Brain pericyte (primary cell): ENCODE data around the gene COMMD3.
A peak's percentile ranks its signal among the peaks of the same experiment; 100 is the strongest.
"Not testable (repeated sequence)": the region's sequence is repeated elsewhere in the genome, so short reads cannot be mapped to it uniquely, and the experiment has no call there.

Experiments used
- DNase-seq: peaks from one replicate; pipeline ENCODE4 v3.0.0-alpha.2; 2012; ENCODE audit warnings: low read depth, low spot score

Gene COMMD3

DNA sequence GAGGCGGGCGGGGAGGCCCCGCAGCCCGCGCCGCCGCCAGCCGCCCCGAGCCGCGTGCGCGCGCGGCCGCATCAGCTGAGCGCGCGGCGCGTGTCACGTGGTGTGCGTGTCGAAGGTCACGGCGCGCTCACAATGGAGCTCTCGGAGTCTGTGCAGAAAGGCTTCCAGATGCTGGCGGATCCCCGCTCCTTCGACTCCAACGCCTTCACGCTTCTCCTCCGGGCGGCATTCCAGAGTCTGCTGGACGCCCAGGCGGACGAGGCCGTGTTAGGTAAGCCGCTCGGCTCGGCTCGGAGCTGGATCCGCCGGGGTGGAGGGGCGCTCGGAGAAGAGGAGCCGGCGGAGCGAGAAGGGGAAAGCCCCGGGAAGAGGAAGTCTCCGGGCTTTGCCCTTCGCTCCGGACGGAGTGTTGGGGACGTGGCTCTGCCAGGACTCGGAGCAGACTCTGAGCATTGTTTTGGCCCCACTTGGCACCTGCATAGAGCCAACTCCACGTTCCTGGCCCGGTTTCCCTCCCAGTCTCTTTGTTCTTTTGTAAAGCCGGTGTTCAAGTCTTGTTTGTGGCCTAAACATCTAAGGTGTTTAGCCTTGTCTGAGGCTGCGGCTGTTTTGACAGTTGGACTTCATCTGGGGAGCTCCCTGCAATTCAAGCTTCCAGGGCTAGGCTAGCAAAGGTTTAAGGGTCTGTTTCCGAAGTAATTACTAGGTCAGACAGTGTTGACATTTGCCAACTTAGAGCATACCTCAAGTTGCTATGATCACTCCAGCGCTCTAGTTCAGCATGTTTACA is at the start of gene COMMD3:
TSS of gene COMMD3 (plus strand) at position 103 of the 790 bp plus-strand sequence. CDS start at position 133, 30 bp downstream.
- DNase-seq = peak; percentile 70

DNA sequence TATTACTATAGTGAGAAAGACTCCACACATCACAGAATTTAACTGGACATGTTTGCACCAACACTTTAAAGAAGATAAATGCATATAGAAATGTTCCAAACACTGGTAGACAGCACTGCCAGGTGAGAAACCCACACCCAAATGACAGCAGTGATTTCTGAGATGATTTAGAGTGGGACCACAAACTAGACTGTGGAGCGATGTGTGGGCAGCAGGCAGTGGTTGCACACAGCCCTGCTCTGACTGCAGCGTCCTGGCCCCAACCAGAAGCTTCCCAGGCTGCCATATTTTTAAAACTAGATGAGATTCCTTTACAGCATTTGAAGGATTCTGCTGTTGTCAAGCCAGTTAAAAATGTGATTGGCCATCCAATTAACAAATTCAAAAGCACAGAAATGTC is 47.7 kb upstream of the COMMD3 start:
- no peak for DNase-seq

DNA sequence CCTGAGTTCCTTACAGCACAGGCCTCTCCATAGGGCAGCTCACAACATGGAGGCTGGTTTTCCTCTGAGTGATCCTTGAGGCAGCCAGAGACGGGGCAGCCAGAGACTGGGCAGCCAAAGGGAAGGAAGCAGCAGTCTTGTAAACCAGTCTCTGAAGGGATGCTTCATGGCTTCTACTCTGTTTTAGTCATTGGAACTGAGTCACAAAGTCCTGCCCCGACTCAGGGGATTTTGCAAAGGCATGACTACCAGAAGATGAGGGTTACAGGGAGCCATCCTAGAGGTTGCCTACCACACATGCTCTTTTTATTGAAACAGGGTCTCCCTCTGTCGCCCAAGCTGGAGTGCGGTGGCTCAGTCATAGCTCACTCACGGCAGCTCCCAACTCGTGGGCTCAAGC is 44.4 kb upstream of the COMMD3 start:
- no peak for DNase-seq

DNA sequence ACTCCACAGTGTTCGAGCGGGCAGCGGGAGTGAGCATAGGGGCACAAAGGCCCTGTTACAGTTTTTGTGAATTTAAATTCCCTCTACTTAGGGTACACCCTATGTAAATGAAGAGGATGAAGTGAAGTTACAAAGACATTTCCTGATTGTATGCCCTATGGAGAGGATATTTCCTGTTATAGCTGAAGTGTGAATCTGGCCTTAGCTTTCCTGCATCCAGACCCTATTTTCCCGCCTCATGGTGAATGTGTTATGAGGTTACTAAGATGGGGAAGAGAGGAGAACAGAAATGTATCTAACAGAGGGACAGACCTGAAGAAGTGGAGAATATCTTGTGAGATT is 37.8 kb upstream of the COMMD3 start:
- DNase-seq = no peak

DNA sequence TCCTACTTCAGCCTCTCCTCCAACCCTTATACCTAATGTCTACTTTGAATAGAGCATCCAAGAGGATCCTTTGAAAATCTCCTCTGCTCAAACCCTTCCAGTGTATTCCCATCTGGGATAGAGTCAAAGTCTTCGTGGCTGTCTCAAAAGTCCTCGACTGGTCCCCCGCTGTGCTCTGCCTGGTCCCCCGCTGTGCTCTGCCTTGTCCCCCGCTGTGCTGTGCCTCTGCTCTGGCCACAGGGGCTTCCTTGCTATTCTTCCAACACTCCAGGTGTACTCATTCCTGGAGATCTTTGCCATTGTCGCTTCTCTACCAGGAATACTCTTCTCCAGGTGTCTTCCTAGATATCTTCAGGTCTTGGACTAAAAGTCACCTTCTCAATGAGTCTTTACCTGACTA is 36.1 kb upstream of the COMMD3 start:
- DNase-seq = no peak

DNA sequence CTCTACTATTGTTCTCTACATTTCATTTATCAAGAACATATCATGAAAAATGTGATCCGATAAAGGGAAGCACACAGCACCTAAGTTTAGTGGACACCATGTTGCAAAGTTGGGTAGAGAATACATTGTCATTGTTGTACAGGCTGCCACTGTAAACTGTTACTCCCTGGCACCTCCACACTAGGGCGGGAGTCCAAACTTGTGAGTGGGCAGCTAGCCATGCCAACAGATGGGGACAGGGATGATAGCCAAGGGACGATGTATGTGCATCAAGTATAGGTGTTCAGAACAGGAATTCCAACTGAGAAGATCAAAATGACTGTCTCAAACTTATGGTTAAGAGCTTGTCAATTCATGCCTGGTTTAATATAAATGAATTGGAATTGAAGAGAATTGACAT is 31.1 kb upstream of the COMMD3 start:
- no peak for DNase-seq

DNA sequence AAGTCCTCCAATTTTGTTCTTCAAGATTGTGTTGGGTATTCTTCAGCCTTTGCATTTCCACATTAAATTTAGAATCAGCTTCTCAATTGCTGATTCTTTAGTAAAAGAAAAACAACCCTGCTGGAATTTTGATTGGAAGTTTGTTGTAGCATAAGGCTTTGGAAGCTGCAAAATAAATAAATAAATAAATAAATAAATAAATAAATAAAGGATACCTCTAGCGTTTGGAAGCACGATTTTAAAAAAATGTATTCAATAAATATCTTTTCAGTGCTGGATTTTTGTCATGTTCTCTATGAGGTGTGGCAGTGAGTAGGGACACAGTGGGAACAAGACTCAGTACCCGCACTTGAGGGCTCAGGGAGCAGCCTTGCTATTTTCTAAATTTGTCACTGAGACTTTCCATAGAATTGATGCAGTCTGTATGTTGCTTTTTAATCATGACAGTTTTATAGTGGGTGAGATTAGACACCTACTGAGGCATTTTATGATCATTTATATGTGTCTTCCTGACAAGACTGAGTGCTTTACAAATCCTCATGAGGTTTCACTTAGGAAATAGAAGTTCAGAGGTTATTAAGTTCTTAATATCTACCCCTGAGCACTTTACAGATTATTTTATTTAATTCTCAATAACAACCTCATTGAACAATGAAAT is 22.3 kb upstream of the COMMD3 start:
- no peak for DNase-seq

DNA sequence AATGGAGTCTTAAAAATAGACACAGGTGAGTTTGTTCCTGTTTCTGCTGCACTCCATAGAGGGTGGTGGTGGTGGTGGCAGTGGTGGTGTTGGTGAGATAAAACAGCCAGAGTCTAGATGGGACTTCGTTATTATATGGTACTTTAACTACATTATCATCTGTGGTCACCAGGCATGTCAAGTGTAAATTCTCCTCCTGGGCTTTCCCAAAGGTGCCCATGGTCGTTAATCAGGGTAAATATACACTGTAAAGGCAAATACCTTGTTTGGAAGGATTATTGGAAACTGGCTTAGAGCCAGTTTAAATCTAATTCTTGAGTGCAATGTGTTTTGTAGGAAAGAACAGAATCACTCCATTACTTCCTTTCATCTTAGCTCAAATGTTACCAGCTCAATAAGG is 21.5 kb upstream of the COMMD3 start:
- no peak for DNase-seq

DNA sequence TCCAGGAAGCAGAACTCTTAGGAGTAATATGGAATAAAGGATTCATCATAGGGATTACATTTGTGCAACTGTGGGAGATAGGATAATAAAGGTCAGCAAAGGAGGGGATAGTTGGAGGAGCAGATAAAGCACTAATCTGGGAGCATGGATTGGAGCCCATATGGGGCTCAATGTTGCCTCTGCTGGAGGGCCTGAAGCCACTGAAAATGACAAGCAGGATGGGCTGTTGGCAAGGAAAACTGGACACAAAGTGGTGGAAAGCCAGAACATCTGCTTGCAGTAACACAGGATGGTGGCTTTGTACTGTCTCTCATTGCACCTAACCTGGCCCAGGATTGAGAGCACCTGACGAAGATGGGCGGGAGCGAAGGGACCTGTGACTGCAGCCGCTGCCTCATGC is 15.0 kb upstream of the COMMD3 start:
- no peak for DNase-seq

DNA sequence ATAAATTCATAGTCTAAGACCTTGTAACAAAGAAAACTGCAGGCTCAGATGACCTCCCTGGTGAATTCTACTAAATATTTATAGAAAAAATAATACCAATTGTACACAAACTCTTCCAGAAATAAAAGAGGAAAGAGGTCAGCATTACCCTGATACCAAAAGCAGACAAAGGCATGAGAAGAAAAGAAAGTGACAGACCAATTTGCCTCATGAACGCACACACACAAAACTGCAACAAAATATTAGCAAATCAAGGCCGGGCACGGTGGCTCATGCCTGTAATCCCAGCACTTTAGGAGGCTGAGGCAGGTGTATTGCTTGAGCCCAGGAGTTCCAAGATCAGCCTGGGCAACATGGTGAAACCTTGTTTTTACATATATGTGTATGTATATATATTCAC is 12.7 kb upstream of the COMMD3 start:
- no peak for DNase-seq

DNA sequence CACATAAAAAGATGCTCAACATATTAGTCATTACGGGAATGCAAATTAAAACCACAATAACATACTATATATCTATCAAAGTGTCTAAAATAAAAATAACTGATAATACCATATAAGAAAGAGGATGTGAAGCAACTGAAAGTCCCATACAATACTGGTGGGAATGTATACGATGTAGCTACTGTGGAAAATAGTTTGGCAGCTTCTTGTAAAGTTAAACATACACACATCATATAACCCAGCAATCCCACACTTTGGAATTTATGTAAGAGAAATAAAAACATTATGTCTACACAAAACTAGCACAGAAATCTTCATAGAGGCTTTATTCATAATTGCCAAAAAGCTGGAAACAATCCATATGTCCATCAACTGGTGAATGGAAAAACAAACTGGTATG is 10.5 kb upstream of the COMMD3 start:
- no peak for DNase-seq

DNA sequence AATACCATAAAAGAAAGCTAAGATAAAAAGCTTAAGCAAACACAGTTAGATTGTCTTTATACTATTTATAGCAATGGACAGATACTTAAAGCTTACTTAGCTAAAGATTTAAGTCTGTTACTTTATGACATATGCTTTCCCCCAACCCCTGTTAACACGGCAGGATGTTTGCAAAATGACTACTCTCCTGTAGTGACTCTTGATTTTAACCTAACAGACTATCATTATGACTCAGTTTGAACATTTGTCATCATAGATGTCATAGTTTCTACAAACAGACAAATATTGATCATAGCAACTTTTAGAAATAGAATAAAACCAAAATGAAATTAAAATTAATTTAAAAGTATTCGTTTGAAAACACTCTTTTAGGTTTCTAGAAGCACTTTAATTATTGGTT is 7.8 kb upstream of the COMMD3 start:
- DNase-seq = no peak

DNA sequence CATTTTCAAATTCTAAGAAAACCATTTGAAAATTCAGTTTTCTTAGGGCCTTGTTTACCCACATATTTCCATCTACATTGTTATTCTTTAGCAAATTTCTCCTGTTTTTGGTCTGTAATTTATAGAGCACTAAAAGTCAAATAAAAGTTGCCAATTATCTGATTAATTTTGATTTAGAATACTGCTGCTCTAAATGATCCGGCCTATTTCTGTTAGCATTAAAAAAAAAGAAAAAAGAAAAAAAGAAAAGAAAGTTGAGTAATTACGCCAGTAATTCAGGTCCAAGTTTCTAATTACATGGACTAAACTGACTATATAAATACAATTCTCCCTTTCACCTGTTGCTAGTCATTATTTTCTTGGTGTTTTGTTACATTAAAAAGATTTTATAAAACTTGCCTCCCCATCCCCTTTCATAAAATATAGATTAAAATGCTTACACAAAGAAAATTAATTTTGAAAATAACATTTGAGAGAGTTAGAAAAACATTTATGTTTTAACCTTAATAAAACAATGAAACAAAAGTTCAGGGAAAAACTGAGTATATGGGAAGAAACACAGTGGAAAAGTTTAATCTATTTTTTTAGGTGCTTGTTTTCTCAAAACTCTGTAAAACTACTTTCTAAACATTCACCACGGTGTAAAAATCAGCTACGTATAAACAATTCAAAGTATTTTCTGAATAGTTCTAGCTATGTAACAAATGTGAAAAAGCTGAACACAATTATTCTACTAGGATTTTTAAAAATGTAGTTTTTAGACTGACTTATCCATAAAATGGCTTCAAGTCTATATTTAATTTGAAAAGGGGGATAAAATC is 6.8 kb upstream of the COMMD3 start:
- DNase-seq = no peak

DNA sequence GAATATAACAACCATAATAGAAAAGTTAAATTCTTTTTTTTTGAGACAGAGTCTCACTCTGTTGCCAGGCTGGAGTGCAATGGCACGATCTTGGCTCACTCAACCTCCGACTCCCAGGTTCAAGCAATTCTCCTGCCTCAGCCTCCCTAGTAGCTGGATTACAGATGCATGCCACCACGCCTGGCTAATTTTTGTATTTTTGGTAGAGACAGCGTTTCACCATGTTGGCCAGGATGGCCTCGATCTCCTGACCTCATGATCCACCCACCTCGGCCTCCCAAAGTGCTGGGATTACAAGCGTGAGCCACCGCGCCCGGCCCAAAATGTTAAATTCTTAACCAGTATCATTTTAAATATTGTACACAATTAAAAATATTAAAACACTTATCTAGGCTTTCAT is 6.2 kb upstream of the COMMD3 start:
- not testable (repeated sequence) for DNase-seq

DNA sequence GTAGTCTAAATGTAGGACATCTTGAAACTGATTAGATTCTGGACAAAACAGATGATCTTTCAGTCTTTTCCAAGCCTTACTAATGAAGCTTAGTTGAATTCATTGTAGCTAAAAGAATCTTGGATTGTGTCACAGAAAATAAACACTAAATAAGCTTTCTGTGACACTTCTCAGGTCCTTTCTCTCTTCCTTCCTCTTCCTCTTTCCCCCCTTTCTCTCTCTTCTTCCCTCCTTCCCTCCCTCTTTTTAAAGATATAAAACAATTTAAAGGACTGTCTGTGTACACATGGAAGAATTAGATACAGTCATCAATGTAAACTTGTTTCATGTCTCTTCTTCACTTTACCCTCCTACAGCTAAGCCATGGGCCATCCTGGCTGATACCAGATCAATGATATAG is 5.3 kb upstream of the COMMD3 start:
- no peak for DNase-seq

DNA sequence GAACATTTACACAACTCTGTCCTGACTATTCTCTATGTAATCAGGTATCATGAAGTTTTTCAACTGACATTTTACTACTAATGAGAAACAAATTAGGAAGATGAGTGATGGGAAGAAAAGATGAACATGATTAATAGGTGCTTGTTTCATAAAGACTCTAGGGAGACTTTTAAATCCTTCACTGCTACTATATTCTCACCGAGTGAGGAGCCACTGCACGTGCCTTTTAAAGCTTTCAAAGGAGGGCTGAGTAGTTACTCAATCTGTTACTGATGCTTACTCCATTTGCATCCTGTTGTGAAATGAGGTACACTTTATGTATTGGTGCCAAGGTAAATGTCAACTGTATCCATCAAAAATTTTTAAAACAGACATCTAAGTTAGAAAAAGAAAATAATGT is 1.3 kb upstream of the COMMD3 start:
- DNase-seq = no peak

DNA sequence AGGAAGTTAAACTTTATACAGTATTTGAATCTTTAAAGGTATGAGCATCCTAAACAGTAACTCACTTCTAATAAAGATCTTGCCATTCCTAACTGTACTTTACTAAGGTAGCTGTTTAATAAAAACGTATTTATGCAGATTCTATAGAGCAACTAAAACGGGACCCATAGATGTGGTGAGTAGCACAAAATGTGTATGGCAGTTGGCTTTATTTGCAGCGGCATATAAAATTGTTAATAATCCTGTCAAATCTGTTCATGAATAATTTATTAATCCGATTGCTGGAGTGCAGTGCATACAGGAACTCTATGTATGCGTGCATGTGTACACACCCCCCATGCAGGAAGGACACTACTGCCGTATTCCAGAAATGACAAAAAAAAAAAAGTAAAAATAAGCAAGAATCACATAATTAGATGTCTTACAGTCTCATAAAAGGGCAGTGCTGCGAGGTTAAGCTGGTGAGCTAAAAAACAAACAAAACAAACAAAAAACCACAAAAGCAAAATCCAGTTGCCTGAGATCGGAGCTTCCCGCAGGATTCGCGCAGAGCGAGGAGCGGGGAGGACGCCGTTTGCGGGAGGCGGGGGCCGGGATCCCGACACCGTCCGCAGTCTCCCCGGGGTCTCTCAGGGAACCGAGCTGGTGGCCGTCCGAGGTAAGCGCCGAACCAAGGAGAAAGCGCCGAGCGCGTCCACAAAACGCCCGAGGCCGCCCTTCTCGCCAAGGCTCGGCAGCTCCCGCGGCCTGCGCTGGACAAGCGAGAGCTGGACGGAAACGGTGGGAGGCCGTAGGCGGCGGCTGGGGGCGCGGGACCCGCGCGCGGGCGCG is 518 bp upstream of the COMMD3 start:
- DNase-seq = no peak

DNA sequence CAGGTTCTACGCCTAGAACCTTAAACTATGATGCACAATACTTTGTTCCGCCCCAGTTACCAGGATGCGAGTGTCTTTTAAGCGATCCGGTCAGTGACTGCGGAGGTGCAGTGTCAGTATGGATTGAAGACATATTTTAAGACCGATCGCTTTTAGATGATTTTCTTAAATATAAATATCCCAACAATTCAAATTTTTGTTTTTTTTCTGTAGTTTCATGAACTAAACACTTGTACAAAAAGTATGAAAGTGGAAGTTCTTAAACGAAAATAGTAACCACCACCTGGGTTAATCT is 835 bp downstream of the COMMD3 start:
- DNase-seq = no peak

DNA sequence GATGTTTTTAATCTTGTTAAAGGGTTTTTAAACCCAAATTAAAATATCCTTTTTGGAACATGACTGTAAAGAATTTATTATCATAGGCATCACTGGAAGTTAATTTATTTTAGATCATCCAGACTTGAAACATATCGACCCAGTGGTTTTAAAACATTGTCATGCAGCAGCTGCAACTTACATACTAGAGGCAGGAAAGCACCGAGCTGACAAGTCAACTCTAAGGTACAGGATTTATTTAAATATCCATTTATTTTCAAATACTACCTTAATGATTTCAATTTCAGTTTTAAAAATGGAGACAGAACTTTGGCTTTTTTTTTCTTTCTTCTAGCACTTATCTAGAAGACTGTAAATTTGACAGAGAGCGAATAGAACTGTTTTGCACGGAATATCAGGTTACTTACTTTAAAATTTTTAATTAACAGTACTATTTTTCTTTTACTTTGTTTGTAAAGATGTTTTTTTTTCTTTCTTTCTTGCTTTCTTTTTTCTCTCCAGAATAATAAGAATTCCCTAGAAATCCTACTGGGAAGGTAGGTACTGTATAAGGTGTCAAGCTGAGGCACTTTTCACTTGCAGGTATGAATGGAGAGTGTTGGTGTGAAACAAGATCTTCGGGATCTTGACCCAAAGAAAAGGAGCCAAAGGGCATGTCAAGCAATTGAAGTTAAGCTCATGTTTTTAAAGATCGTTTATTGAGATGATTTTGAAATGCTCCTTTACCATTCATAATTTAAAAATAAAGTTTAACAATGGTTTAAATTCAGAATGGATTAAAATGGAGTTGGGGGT is 1.8 kb downstream of the COMMD3 start:
- DNase-seq = no peak

DNA sequence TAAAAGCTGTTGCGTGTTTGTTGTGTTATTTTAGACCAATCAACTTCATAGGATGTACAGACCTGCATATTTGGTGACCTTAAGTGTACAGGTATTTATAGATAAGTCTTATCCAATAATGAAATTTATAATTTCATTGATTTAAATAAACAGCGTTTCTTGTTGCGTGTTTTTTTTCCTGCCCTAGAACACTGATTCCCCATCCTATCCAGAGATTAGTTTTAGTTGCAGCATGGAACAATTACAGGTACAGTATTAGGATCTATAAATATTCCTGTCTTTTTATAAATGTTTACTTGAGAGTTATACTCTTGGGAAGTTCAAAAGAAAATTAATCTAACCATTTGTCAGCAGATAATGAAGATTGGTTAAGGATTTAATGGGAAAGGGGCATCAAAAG is 2.6 kb downstream of the COMMD3 start:
- DNase-seq = no peak

DNA sequence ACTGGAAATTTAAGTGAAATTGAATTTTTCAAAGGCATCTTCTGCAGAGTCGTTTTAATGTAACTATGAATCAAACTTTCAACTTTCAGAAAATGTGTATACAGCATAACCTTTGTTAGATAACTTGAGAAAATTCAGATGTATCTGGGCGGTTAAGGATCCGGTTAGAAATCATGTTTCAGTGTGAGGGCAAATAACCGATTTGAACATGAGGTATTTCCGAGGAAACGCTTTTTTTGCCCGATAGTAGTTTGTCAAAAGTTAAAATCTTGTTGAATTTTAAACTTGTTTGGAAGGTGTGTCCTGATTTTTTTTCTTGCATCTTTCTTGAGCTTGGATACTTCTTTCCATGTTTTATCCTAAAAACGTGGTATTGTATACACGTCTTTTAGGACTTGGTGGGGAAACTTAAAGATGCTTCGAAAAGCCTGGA is 3.4 kb downstream of the COMMD3 start:
- DNase-seq = no peak
